NCI-H446 treated with DMSO at 0.1 percent for 48 hours (cell line): ENCODE data around the gene ABCC1.
"Not testable (repeated sequence)": the region's sequence is repeated elsewhere in the genome, so short reads cannot be mapped to it uniquely, and the experiment has no call there.

Experiments
- DNase-seq: peaks from one replicate; lab custom pipeline; 2025; lab: John Stamatoyannopoulos, UW

ABCC1 gene

GRCh38 chr16:16161319-16161718, 211.9 kb downstream of the ABCC1 start:
- no peak for DNase-seq

GRCh38 chr16:16161840-16162239, 212.4 kb downstream of the ABCC1 start:
- DNase-seq, result not testable (repeated sequence)

- no peak for DNase-seq
Measured at GRCh38 chr16:16162591-16162990, 213.2 kb downstream of the ABCC1 start.

DNA sequence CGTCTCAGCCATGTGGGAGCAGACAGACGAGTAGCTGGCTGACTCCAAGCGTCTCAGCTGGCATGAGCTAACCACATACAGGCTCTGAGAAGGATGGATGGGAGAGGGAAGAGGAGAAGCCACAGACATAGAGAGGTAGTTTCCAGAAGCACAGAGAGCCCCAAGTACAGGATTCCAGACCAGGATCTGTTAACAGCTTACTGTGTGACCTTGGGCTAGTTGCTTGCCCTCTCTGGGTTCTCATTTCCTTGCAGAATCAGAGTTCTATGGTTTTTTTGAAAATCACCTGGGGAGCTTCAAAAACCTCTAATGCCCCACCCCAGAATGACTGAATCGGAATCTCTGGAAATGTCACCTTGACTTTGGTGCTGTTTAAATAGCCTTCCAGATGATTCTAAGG, 213.7 kb downstream of the ABCC1 start:
- no peak for DNase-seq

- no peak for DNase-seq
Measured at GRCh38 chr16:16163571-16163970, 214.2 kb downstream of the ABCC1 start.

GRCh38 chr16:16164243-16164642, 214.8 kb downstream of the ABCC1 start:
- DNase-seq, result no peak

GRCh38 chr16:16166085-16166484, 216.7 kb downstream of the ABCC1 start:
- no peak for DNase-seq

DNA sequence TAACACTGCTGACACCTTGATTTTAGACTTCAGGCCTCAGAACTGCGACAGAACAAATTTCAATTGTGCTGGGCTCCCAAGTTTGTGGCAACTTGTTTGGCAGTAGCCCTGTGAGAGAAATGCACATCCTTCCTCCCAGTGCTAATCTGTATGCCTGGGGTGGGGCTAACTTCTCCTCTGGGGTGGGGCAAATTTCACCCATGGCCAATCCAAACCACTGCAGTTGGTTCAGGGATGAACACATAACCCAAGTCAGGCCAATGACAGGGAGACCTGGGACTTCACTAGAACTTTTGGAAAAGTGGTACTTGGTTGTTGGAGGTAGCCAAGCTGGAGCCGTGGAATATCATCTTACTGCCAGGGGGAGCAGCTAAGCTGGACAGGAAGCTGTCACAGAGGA, 217.5 kb downstream of the ABCC1 start:
- no peak for DNase-seq

DNA sequence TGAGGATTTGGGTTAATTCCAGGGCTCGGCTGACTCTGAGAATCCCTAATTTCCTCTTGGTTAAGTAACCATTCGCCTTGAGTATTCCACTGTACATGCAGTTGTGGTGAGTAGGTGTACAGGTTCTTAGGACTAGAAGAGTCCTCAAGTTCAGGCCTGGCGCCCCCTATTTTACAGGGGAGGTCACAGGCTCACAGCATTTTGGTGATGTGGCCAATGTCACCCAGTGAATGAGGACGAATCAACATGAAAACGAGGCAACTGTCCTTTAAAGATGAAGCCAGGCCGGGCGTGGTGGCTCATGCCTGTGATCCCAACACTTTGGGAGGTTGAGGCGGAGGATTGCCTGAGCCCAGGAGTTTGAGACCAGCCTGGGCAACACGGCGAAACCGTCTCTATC, 218.5 kb downstream of the ABCC1 start:
- no peak for DNase-seq

DNA sequence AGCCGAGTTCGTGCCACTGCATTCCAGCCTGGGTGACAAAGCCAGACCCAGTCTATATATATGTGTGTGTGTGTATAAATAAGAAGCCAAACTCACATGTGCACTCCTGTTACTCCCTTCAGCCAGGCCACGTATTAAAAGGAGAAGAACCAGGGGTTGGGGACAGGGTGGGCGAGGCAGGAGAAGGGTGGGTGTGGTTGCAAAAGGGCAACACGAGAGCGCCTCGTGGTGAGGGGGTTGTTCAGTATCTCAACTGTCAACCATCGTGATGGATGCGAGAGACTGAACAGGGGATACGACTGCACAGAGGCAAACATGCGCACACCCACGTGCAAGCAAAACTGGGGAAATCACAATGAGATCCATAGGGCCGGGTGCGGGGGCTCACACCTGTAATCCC, 219.0 kb downstream of the ABCC1 start:
- no peak for DNase-seq

DNA sequence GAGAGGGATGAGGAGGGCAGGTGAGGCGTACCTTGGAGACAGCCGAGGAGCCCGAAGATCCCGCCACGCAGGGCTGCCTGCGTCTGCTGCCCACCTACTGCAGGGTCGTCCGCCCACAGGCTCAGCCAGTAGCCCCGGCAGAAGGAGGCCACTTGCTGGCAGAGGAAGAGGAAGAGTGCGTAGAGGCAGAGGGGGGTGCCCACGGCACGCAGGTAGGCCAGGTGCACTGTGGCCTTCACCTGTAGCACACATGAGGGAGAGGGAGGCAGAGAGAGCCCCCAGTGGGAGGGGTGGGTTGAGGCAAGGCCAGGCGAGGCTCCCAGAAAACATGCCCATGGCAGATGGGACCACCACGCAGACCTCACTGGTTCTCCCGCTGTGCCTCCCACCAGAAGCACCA, 220.2 kb downstream of the ABCC1 start:
- DNase-seq, result no peak

- no peak for DNase-seq
Measured at GRCh38 chr16:16171332-16171919, 222.0 kb downstream of the ABCC1 start.

DNA sequence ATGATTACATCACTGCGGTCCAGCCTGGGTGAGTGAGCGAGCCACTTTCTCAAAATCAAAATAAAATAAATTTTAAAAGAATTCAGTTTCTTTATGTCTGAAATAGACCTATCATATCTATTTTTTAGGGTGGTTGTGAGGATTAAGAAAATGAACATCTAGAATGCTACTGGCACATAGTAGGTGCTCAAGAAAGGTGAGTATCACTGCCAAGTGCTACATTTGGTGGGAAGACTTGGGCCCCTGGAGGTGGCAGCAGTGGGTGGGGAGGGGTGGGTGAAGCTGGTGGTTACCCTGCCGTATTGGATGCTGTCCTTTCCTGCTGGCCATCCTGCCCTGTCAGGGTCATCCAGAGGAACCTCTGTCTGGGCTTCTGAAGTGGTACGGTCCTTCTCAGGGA, 223.6 kb downstream of the ABCC1 start:
- no peak for DNase-seq

- DNase-seq, result no peak
Measured at GRCh38 chr16:16175296-16175695, 225.9 kb downstream of the ABCC1 start.

- no peak for DNase-seq
Measured at GRCh38 chr16:16176328-16176727, 226.9 kb downstream of the ABCC1 start.

DNA sequence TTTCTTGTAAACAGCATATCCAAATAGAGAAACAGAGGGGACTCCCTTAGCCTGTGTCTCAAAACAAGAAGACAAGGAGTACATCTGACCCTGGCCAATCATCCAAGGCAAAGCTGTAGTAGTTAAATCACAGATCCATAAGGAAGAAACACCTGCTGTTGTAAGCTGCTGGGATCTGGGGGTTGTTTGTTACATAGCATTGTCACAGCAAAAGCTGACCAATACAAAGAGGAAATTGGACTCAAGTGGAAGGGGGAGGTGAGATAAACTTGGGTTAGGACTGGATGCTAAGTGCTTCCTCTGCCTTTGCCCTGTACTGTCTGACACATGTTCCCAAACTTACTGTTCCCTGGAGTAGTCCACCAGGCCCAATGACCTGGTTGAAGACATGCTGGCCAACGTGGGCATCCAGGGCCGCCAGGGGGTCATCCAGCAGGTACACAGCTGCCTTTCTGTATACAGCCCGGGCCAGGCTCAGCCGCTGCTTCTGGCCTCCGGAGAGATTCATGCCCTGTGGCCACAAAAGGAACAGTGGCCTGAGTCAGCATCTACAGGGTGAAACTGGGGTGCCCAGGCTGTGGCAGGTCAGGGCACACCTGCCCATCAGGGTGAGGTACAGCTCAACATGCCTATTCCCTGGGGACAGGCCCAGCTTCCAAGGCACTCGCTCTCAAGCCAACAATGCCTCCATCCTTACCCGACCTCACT, 229.2 kb downstream of the ABCC1 start:
- DNase-seq, result no peak

- not testable (repeated sequence) for DNase-seq
Measured at GRCh38 chr16:16181748-16182147, 232.3 kb downstream of the ABCC1 start.

DNA sequence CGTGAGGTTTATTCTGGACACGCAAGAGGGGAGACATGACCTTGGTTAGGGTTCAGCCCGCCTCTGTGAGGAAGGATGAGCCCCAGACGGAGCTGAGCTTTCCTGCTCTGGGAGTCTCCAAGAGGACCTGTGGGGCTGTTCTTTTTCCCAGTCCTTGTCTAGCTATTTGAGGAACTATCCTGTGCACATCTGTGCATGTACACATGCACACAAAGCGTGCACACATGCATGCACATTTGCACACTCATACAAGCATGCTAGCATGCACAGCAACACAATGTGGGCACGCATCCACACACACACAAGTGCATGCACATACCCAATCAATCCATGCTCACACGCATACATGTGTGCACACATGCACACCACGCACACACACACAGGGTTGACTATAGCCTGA, 233.5 kb downstream of the ABCC1 start:
- DNase-seq, result no peak

- DNase-seq, result no peak
Measured at GRCh38 chr16:16183562-16183961, 234.1 kb downstream of the ABCC1 start.

GRCh38 chr16:16184594-16184993, 235.2 kb downstream of the ABCC1 start:
- DNase-seq, result no peak

- no peak for DNase-seq
Measured at GRCh38 chr16:16185095-16185494, 235.7 kb downstream of the ABCC1 start.

DNA sequence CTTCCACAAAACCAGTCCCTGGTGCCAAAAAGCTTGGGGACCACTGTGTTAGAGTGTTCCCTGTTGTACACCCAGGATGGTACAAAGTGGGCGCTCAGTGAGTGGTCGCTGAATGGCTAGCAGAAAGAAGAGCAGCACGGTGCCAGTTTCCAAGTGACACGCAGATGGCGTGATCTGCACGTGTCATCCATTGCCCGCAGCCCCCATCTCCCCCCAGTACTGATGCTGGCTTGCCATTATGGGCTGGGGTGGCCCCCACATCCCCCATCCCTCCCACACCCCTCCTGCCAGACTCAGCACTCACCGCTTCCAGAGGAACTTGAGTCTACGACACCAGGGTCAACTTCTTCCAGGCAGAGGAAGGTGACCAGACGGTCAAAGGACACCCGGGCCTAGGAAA, 237.4 kb downstream of the ABCC1 start:
- DNase-seq, result no peak

- DNase-seq, result no peak
Measured at GRCh38 chr16:16188827-16189226, 239.4 kb downstream of the ABCC1 start.

- no peak for DNase-seq
Measured at GRCh38 chr16:16189842-16190241, 240.4 kb downstream of the ABCC1 start.
